ENCODE data around the gene KIAA1217. TPM values are rescaled to one million over a fixed set of nuclear protein-coding genes. Genes with fewer than 3 reads are reported as not detected.
"Not testable (repeated sequence)": the region's sequence is repeated elsewhere in the genome, so short reads cannot be mapped to it uniquely, and the experiment has no call there.

Gene KIAA1217
- total RNA-seq, 4 donors from 2014 or later = 34.8 to 66.8 (median 52.9) TPM

GRCh38 chr10:24440817-24441797 is 232.2 kb downstream of the KIAA1217 start:
- intact Hi-C loops (cut with DNase I; ENCODE audit: low total_unique reads) = no loop called here
- WGBS, 2 donors = 90 to 91% methylated on average over 13 of the region's 13 CpGs
- TF ChIP-seq CTCF (IDR thresholded peaks at IDR 0.05) = no peak
- TF ChIP-seq POLR2A (IDR thresholded peaks at IDR 0.05) = no peak
- no peak for DNase-seq (ENCODE audit: low spot score in 2 of 2)
- H3K4me3 ChIP-seq (ENCODE audit: low read depth, poor library complexity, severe bottlenecking) = no peak overlapping the region

- TF ChIP-seq CTCF (IDR thresholded peaks at IDR 0.05) (no peak), POLR2A (IDR thresholded peaks at IDR 0.05) (no peak)
- no peak overlapping the region for H3K4me3 ChIP-seq (ENCODE audit: low read depth, poor library complexity, severe bottlenecking)
- DNase-seq (ENCODE audit: low spot score in 2 of 2) = no peak
- 81 to 90% methylated on average over 1 of the region's 1 CpG for WGBS, 2 donors
- intact Hi-C loops (cut with DNase I; ENCODE audit: low total_unique reads) = no loop called here
Observed at GRCh38 chr10:24442234-24442633, 233.3 kb downstream of the KIAA1217 start.

- H3K4me3 ChIP-seq (ENCODE audit: low read depth, poor library complexity, severe bottlenecking); intact Hi-C loops (cut with DNase I; ENCODE audit: low total_unique reads); DNase-seq (ENCODE audit: low spot score in 2 of 2): not testable (repeated sequence)
- WGBS, 2 donors = 93 to 100% methylated on average over 2 of the region's 2 CpGs
Observed at GRCh38 chr10:24442641-24443174, 233.8 kb downstream of the KIAA1217 start.

DNA sequence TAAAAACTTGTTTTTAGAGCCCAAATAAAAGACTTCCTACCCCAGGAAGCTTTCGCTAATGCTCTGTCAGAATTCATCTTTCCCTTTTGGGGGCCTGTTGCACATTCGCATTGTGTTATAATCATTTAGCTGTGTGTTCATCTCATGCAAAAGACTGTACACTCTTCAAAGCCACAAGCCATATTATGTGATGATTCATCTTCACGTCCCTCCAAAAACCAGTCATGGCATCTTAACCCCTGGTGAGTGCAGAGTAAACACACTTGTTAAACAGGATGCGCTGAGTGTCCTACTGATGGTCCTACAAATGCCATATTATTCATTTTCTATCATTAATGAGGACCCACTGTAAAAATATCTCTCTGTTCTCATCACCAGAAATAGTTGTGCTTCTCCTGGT is 235.4 kb downstream of the KIAA1217 start:
- intact Hi-C loops (cut with DNase I; ENCODE audit: low total_unique reads) = no loop called here
- TF ChIP-seq POLR2A (IDR thresholded peaks at IDR 0.05) (no peak), CTCF (IDR thresholded peaks at IDR 0.05) (no peak)
- DNase-seq (ENCODE audit: low spot score in 2 of 2) = no peak
- H3K4me3 ChIP-seq (ENCODE audit: low read depth, poor library complexity, severe bottlenecking) = no peak overlapping the region
- 76 to 80% methylated on average over 4 of the region's 4 CpGs for WGBS, 2 donors

DNA sequence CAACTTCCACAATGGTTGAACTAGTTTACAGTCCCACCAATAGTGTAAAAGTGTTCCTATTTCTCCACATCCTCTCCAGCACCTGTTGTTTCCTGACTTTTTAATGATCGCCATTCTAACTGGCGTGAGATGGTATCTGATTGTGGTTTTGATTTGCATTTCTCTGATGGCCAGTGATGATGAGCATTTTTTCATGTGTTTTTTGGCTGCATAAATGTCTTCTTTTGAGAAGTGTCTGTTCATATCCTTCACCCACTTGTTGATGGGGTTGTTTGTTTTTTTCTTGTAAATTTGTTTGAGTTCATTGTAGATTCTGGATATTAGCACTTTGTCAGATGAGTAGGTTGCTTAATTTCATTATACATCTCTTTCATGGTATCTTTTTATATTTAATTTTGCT is 237.0 kb downstream of the KIAA1217 start:
- 84 to 96% methylated on average over 2 of the region's 2 CpGs for WGBS, 2 donors
- intact Hi-C loops (cut with DNase I; ENCODE audit: low total_unique reads); H3K4me3 ChIP-seq (ENCODE audit: low read depth, poor library complexity, severe bottlenecking); DNase-seq (ENCODE audit: low spot score in 2 of 2): not testable (repeated sequence)

GRCh38 chr10:24446739-24447138 is 237.8 kb downstream of the KIAA1217 start:
- no peak for DNase-seq (ENCODE audit: low spot score in 2 of 2)
- intact Hi-C loops (cut with DNase I; ENCODE audit: low total_unique reads) = no loop called here
- WGBS, 2 donors = 78 to 92% methylated on average over 6 of the region's 6 CpGs
- TF ChIP-seq POLR2A (IDR thresholded peaks at IDR 0.05) (no peak), CTCF (IDR thresholded peaks at IDR 0.05) (no peak)
- H3K4me3 ChIP-seq (ENCODE audit: low read depth, poor library complexity, severe bottlenecking) = no peak overlapping the region

Data from lower leg skin (tissue), 4 donors.